Right forelimb (tissue), 1 donor: ENCODE measurements around the gene SNCG.
"Not testable (repeated sequence)": the region's sequence is repeated elsewhere in the genome, so short reads cannot be mapped to it uniquely, and the experiment has no call there.

Source experiments
- DNase-seq: peaks from one replicate; pipeline ENCODE4 v3.0.0-alpha.2; 2018

Gene SNCG

GRCh38 chr10:86979977-86980448 is 21.6 kb downstream of the SNCG start:
- no peak for DNase-seq

DNA sequence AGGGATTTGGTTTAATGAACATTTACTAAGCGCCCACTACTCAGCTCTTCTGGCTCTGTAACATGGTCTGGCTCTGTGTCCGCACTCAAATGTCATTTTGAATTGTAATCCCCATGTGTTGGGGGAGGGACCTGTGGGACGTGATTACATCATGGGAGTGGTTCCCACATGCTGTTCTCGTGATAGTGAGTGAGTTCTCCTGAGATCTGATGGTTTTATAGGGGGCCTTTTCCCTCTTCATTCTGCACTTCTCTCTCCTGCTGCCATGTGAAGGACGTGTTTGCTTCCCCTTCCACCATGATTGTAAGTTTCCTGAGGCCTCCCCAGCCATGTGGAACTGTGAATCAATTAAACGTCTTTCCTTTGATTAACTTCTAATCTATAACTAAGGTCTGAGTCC is 22.6 kb downstream of the SNCG start:
- DNase-seq = not testable (repeated sequence)

GRCh38 chr10:86981716-86982115 is 23.3 kb downstream of the SNCG start:
- no peak for DNase-seq

GRCh38 chr10:86984498-86984897 is 26.1 kb downstream of the SNCG start:
- not testable (repeated sequence) for DNase-seq

- DNase-seq = no peak
These were observed 30.1 kb downstream of the SNCG start for GRCh38 chr10:86988520-86988919.

GRCh38 chr10:86991362-86991761 is 33.0 kb downstream of the SNCG start:
- DNase-seq = not testable (repeated sequence)

- DNase-seq = no peak
These were observed 34.1 kb downstream of the SNCG start for GRCh38 chr10:86992456-86992855.

DNA sequence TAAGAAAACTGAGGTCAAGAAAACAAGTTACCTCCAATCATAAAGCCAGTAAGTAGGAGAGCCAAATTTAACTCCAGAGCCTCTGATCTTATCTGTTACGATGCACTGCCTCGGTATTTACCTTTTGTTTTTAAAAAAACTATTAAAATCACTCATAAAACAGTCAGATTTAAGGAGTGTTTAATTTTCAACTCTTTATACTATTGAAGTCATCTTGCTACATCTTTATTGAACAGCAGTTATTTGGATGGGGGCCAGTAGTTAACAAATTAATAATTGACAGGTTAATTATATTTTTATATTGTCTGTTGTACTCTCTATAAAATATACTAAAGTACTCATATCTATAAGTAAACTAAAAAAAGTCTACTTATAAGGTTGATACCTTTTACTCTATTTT is 34.5 kb downstream of the SNCG start:
- no peak for DNase-seq

GRCh38 chr10:86999802-87000403 is 41.5 kb downstream of the SNCG start:
- DNase-seq = not testable (repeated sequence)

- no peak for DNase-seq
These were observed 42.1 kb downstream of the SNCG start for GRCh38 chr10:87000491-87000890.

GRCh38 chr10:87007124-87007523 is 48.7 kb downstream of the SNCG start:
- DNase-seq = not testable (repeated sequence)

- not testable (repeated sequence) for DNase-seq
These were observed 49.3 kb downstream of the SNCG start for GRCh38 chr10:87007674-87008073.

- DNase-seq = not testable (repeated sequence)
These were observed 49.9 kb downstream of the SNCG start for GRCh38 chr10:87008303-87008702.

GRCh38 chr10:87009134-87009696 is 50.8 kb downstream of the SNCG start:
- not testable (repeated sequence) for DNase-seq
